Breast epithelium (tissue), 3 donors: ENCODE results near the gene DNASE1L1.
"Not testable (repeated sequence)": the region's sequence is repeated elsewhere in the genome, so short reads cannot be mapped to it uniquely, and the experiment has no call there.

Experiments used
- CTCF ChIP-seq, 3 donors: fragments of 450-650 bp; IDR thresholded peaks; one replicate each; pipeline ENCODE4 v1.5.1; 2016 to 2017; ENCODE audit warnings: antibody characterized with exemption in 3 of 3, mild to moderate bottlenecking in 3 of 3, moderate library complexity in 3 of 3
- POLR2A ChIP-seq: fragments of 450-650 bp; IDR thresholded peaks from one replicate; pipeline ENCODE4 v1.6.1; 2016; ENCODE audit warnings: antibody characterized with exemption, mild to moderate bottlenecking, moderate library complexity

GRCh38 chrX:154389812-154390747, 19.0 kb downstream of the DNASE1L1 start:
- TF ChIP-seq POLR2A; CTCF (IDR thresholded peaks at IDR 0.05): not testable (repeated sequence)
